ENCODE results near the gene SLC26A8.

SLC26A8 gene

GRCh38 chr6:36023996-36024795 is at the start of gene SLC26A8:
TSS of gene SLC26A8 (minus strand) at chr6:36024641. CDS start at chr6:36019707, 4,934 bp downstream.
- H3K4me3 ChIP-seq (ENCODE audit: low read depth, low read length): no peak within 1 kb of the TSS
- TF ChIP-seq, protein P1, sequence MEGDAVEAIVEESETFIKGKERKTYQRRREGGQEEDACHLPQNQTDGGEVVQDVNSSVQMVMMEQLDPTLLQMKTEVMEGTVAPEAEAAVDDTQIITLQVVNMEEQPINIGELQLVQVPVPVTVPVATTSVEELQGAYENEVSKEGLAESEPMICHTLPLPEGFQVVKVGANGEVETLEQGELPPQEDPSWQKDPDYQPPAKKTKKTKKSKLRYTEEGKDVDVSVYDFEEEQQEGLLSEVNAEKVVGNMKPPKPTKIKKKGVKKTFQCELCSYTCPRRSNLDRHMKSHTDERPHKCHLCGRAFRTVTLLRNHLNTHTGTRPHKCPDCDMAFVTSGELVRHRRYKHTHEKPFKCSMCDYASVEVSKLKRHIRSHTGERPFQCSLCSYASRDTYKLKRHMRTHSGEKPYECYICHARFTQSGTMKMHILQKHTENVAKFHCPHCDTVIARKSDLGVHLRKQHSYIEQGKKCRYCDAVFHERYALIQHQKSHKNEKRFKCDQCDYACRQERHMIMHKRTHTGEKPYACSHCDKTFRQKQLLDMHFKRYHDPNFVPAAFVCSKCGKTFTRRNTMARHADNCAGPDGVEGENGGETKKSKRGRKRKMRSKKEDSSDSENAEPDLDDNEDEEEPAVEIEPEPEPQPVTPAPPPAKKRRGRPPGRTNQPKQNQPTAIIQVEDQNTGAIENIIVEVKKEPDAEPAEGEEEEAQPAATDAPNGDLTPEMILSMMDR (IDR thresholded peaks at IDR 0.05; ENCODE audit: low read depth, low read length): no peak

DNA sequence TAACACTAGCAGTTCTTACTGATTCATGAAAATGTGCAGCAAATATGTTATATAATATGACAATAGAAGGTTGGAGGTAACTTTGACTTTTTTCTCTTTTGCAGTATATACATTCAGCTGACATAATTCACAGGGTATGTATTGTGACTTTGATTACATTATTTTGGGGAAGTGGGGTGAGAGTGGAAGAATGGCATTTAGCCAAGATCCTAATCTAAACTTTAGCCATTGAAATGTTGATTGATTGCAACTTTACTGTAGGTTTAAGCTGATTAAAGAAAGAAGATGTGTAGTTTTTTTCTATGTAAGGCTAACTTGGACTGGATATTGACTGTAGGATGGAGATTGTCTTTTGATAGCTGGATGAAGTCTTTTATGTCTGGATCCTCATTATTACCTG is 49.1 kb upstream of the SLC26A8 start:
- TF ChIP-seq, protein P1 (IDR thresholded peaks at IDR 0.05; ENCODE audit: low read depth, low read length): no peak
- H3K4me3 ChIP-seq (ENCODE audit: low read depth, low read length): no peak overlapping the region

GRCh38 chr6:36072681-36073080 is 48.2 kb upstream of the SLC26A8 start:
- no peak overlapping the region for H3K4me3 ChIP-seq (ENCODE audit: low read depth, low read length)
- TF ChIP-seq, protein P1 (IDR thresholded peaks at IDR 0.05; ENCODE audit: low read depth, low read length): no peak

- TF ChIP-seq, protein P1 (IDR thresholded peaks at IDR 0.05; ENCODE audit: low read depth, low read length): no peak
- no peak overlapping the region for H3K4me3 ChIP-seq (ENCODE audit: low read depth, low read length)
Observed at GRCh38 chr6:36071714-36072113, 47.3 kb upstream of the SLC26A8 start.

- TF ChIP-seq, protein P1 (IDR thresholded peaks at IDR 0.05; ENCODE audit: low read depth, low read length): no peak
Observed at GRCh38 chr6:36071281-36071680, 46.8 kb upstream of the SLC26A8 start.

DNA sequence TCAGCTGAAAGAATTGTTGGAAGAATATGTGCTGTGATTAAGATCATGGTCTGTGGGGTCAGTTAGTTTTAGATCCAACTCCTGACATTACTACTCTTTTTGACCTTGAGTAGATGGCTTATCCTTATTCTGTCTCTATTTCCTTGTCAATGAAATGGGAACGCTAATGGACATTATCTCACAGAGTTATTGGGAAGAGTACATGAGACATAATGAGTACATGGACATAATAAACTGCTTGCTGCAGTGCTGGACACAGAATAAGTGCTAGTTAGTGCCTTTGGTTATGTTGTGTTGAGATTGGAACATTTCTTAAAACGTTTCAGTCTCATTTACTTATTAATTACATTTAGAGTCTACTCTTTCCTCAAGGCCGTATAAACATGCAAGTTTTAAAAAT is 45.8 kb upstream of the SLC26A8 start:
- H3K4me3 ChIP-seq (ENCODE audit: low read depth, low read length): no peak overlapping the region
- TF ChIP-seq, protein P1 (IDR thresholded peaks at IDR 0.05; ENCODE audit: low read depth, low read length): no peak

More at GRCh38 chr6:36071281-36071680, 46.8 kb upstream of the SLC26A8 start:
- no peak overlapping the region for H3K4me3 ChIP-seq (ENCODE audit: low read depth, low read length)

DNA sequence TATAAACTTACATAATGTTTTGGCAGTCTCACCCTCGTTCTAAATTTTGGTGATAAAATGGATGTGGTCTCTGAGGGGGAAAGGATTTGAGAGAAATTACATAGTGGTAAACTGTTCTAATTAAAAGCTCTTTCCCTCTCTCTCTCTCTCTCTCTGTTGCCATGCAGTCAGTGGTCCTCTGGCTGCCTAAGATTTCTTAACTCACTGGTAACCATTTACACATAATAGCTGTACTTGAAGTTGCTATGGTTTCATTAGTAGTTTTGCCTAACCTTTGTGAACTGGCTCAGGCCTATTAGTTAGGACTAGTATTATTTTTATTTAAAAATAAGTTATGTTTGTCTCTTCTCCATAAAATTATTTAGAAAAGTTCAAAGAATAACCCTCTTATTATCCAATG is 45.1 kb upstream of the SLC26A8 start:
- TF ChIP-seq, protein P1 (IDR thresholded peaks at IDR 0.05; ENCODE audit: low read depth, low read length): no peak
- H3K4me3 ChIP-seq (ENCODE audit: low read depth, low read length): no peak overlapping the region

Data from WI38 (cell line).